Measurements from ENCODE around the gene ZNF532. TPM values are rescaled to one million over a fixed set of nuclear protein-coding genes. Genes with fewer than 3 reads are reported as not detected.
A peak's percentile ranks its signal among the peaks of the same experiment; 100 is the strongest.

ZNF532 gene
- total and polyA plus RNA-seq, 2 donors (not counting 3 experiments of a cell fraction or from before 2014, with no cell fraction given) = 42.3 to 70.1 TPM

GRCh38 chr18:58866066-58866772 is 1.5 kb downstream of the ZNF532 start:
- TF ChIP-seq POLR2AphosphoS5 (IDR thresholded peaks at IDR 0.05; ENCODE audit: insufficient read depth, low read depth, low read length) (no peak), CTCF (IDR thresholded peaks at IDR 0.05; ENCODE audit: extremely low read depth in 1 of 2, insufficient read depth in 1 of 2, low read depth in 1 of 2, low read length in 2 of 2) (no peak), MYC (IDR thresholded peaks at IDR 0.05; ENCODE audit: low read depth, low read length) (no peak), GATA2 (IDR thresholded peaks at IDR 0.05; ENCODE audit: insufficient read depth, insufficient read length, low read depth, low read length) (peak; percentile 28), EZH2 (IDR thresholded peaks at IDR 0.05; ENCODE audit: borderline replicate concordance, low read depth, low read length, severe bottlenecking) (no peak), FOS (IDR thresholded peaks at IDR 0.05; ENCODE audit: borderline replicate concordance, insufficient read depth, low read length) (no peak), JUN (IDR thresholded peaks at IDR 0.05; ENCODE audit: borderline replicate concordance, insufficient read depth, insufficient read length, low read depth) (no peak)
- H3K9me1 ChIP-seq (replicated peaks; ENCODE audit: control insufficient read depth, extremely low read depth, insufficient read depth, low read length) = no peaks in the 10 kb centered on the region
- CTCF ChIA-PET = interaction anchor here (0.8 to 1.9 kb wide), 5 partner anchors 11 to 190 kb away, joined by 3 to 7 read pairs (median 3); no protein-coding TSS in a partner anchor
- POLR2A ChIA-PET = no interaction called here
- no TSS peak for BruUV-seq (replicated peaks)
- peaks cover 15% of the 10 kb centered on the region for H3K79me2 ChIP-seq (ENCODE audit: control insufficient read depth, insufficient read depth, low read length)
- H3K4me2 ChIP-seq (ENCODE audit: insufficient read depth, low read length) = peak overlapping the region; percentile 27
- H3K4me3 ChIP-seq (replicated peaks in 1 of 3; ENCODE audit: insufficient read depth in 1 of 3, low read depth in 1 of 3, low read length in 3 of 3) = peak overlapping the region in 1 of 3 experiments; percentile 9
- peak overlapping the region; percentile 19 for H2AFZ ChIP-seq (ENCODE audit: low read depth, low read length)
- no peak overlapping the region for H3K27ac ChIP-seq (ENCODE audit: insufficient read depth, low read depth, low read length)
- H3K36me3 ChIP-seq (ENCODE audit: control insufficient read depth in 2 of 2, extremely low read depth in 1 of 2, insufficient read depth in 2 of 2, low read length in 2 of 2) = peaks cover 0 to 7% of the 10 kb centered on the region in 2 experiments
- H3K27me3 ChIP-seq (ENCODE audit: control insufficient read depth in 2 of 2, insufficient read depth in 2 of 2, low read length in 2 of 2) = no peaks in the 10 kb centered on the region
- DNase-seq (ENCODE audit: low read depth, low spot score) = peak; percentile 75
- no peaks in the 10 kb centered on the region for H4K20me1 ChIP-seq (replicated peaks; ENCODE audit: control insufficient read depth, extremely low read depth, insufficient read depth, low read length)
- peaks cover 36% of the 10 kb centered on the region for H3K4me1 ChIP-seq (ENCODE audit: control insufficient read depth, extremely low read depth, insufficient read depth, low read length)
- no peaks in the 10 kb centered on the region for H3K9me3 ChIP-seq (replicated peaks; ENCODE audit: control insufficient read depth, insufficient read depth, low read length)
- FAIRE-seq = peak; percentile 82
- dilution Hi-C loops (cut with MboI; ENCODE audit: extremely low pct_ligation_motif_present, low sequenced_read_pairs) (no loop called here), intact Hi-C loops (cut with micrococcal nuclease) (loop anchor here (2.0 kb wide), 2 partner anchors 21 to 49 kb away; no protein-coding TSS in a partner anchor)
- no peak overlapping the region for H3K9ac ChIP-seq (replicated peaks; ENCODE audit: extremely low read depth, insufficient read depth, low read length)
